K562 (cell line): ENCODE measurements around the gene LRRC25. TPM values are rescaled to one million over a fixed set of nuclear protein-coding genes. Genes with fewer than 3 reads are reported as not detected.
A peak's percentile ranks its signal among the peaks of the same experiment; 100 is the strongest.

Experiments
- BRCA1 ChIP-seq, 2 experiments: fragments of 450-650 bp in 1 of 2; sonication (generic) in 1 of 2; formaldehyde crosslinking in 1 of 2; IDR thresholded peaks; 2 replicates each; pipeline versions ENCODE4 v1.5.0 to v1.6.1; 2017 to 2020; ENCODE audit warnings: mild to moderate bottlenecking in 1 of 2, missing genetic modification reagents in 1 of 2
- CHAMP1 ChIP-seq: fragments of 450-650 bp; IDR thresholded peaks from 2 replicates; pipeline ENCODE4 v1.6.1; 2016; ENCODE audit warnings: mild to moderate bottlenecking
- CHD4 ChIP-seq: fragments of 200-600 bp; sonication (generic); IDR thresholded peaks from 3 replicates; pipeline ENCODE4 v1.6.1; 2012; ENCODE audit warnings: low read depth, mild to moderate bottlenecking, mixed read lengths, low read length, inconsistent platforms; ENCODE audit not compliant: insufficient read depth, insufficient replicate concordance, poor library complexity, severe bottlenecking
- CREB3L1 ChIP-seq: fragments of 450-650 bp; IDR thresholded peaks from 2 replicates; pipeline ENCODE4 v1.6.1; 2014; ENCODE audit warnings: low read depth, mild to moderate bottlenecking, moderate library complexity, borderline replicate concordance
- EGR1 ChIP-seq: fragments of 450-650 bp; conservative IDR thresholded peaks from 2 replicates; pipeline ENCODE4 v1.6.1; 2017; ENCODE audit warnings: mild to moderate bottlenecking
- ESRRA ChIP-seq: fragments of 450-650 bp; IDR thresholded peaks from 2 replicates; pipeline ENCODE4 v1.6.1; 2014; ENCODE audit warnings: low read depth, mild to moderate bottlenecking, moderate library complexity, borderline replicate concordance
- ETV1 ChIP-seq: fragments of 450-650 bp; conservative IDR thresholded peaks from 2 replicates; pipeline ENCODE4 v1.6.1; 2016; ENCODE audit warnings: missing genetic modification characterization, control low read depth, low read depth, missing compliant biosample characterization
- EWSR1 ChIP-seq: fragments of 450-650 bp; IDR thresholded peaks from 2 replicates; pipeline ENCODE4 v1.6.1; 2018; ENCODE audit warnings: borderline replicate concordance, mild to moderate bottlenecking, low read depth, moderate library complexity; ENCODE audit not compliant: partially characterized antibody
- HDAC2 ChIP-seq: fragments of 450-650 bp; IDR thresholded peaks from 2 replicates; pipeline ENCODE4 v1.6.1; 2016; ENCODE audit warnings: mild to moderate bottlenecking
- ILF3 ChIP-seq: fragments of 450-650 bp; IDR thresholded peaks from 2 replicates; pipeline ENCODE4 v1.6.1; 2018; ENCODE audit warnings: antibody characterized with exemption, mild to moderate bottlenecking, moderate library complexity, borderline replicate concordance
- MBD1 ChIP-seq: fragments of 250-450 bp; sonication (Bioruptor Pico); IDR thresholded peaks from 2 replicates; pipeline ENCODE4 v1.8.0; 2022; ENCODE audit warnings: inconsistent platforms
- NKRF ChIP-seq: fragments of 450-650 bp; IDR thresholded peaks from 2 replicates; pipeline ENCODE4 v1.6.1; 2016; ENCODE audit warnings: borderline replicate concordance
- PTRF ChIP-seq: fragments of 450-650 bp; IDR thresholded peaks from 2 replicates; pipeline ENCODE4 v1.6.1; 2016; ENCODE audit warnings: mild to moderate bottlenecking, missing genetic modification characterization, missing compliant biosample characterization
- RCOR1 ChIP-seq, 2 experiments: IDR thresholded peaks; 2 replicates each; pipeline ENCODE4 v1.6.1; 2012; ENCODE audit warnings: low read depth in 2 of 2, low read length in 2 of 2, borderline replicate concordance in 1 of 2, improper control_type of control experiment in 1 of 2
- SRSF1 ChIP-seq: fragments of 200-400 bp; formaldehyde crosslinking; IDR thresholded peaks from 2 replicates; pipeline ENCODE4 v1.6.1; 2017; ENCODE audit warnings: mild to moderate bottlenecking, low read depth, low read length, moderate library complexity
- ZBTB43 ChIP-seq: sonication (generic); formaldehyde crosslinking; IDR thresholded peaks from 2 replicates; pipeline ENCODE4 v1.8.0; 2023; ENCODE audit warnings: mild to moderate bottlenecking, missing genetic modification reagents
- ZNF239 ChIP-seq: fragments of 250-450 bp; sonication (Bioruptor Pico); IDR thresholded peaks from 2 replicates; pipeline ENCODE4 v1.4.0; 2020; ENCODE audit warnings: mild to moderate bottlenecking
- ZNF354B ChIP-seq: fragments of 250-450 bp; sonication (Bioruptor Pico); IDR thresholded peaks from 2 replicates; pipeline ENCODE4 v1.4.0; 2020
- polyA plus RNA-seq, 8 experiments: library from polyadenylated mRNA; depleted of rRNA in 4 of 8; stranded (reverse) in 5 of 8; unstranded in 3 of 8; fragments of >200 nt; fragmentation: Nextera tagmentation in 2 of 8; fragmentation: Illumina TruSeq in 1 of 8; extraction: Ambion mirVana in 2 of 8; extraction: Trizol in 1 of 8; gene quantifications; 2 replicates each; pipeline versions ENCODE4 v1.2.1 to v1.2.3, GENCODE V29; 2011 to 2014; ENCODE audit warnings: inconsistent platforms in 1 of 8, missing spikeins in 1 of 8
- total RNA-seq, 7 experiments: library from RNA; depleted of rRNA in 6 of 7; stranded (reverse); fragments of >200 nt in 6 of 7; fragmentation: Illumina TruSeq in 2 of 7; extraction: Trizol in 2 of 7; gene quantifications; 2 replicates each; pipeline versions ENCODE4 v1.2.1 to v1.2.3, GENCODE V29; 2011 to 2021; ENCODE audit warnings: low replicate concordance in 1 of 7

Gene LRRC25
- total and polyA plus RNA-seq, 9 of the 15 experiments (the other 6 are each of a cell fraction or from before 2014, with no cell fraction given), result 0.07 to 0.36 (median 0.10) TPM; not detected in 3

- TF ChIP-seq MBD1 (CRISPR knock-in tag) (no peak), CHAMP1 (no peak), EWSR1 (no peak), ZNF354B (CRISPR knock-in tag) (no peak), NKRF (no peak), ZNF239 (no peak), ZBTB43 (CRISPR knock-in tag) (no peak), ILF3 (no peak), ETV1 (tag) (0 out of 2 replicates have a peak, but pooled peaks have one; percentile 19), CREB3L1 (no peak), PTRF (no peak), SRSF1 (no peak), RCOR1 (IDR thresholded peaks at IDR 0.05; ENCODE audit: borderline replicate concordance in 1 of 2, low read depth in 2 of 2, low read length in 2 of 2) (no peak), BRCA1 (IDR thresholded peaks at IDR 0.05) (no peak), BRCA1 (CRISPR knock-in tag; IDR thresholded peaks at IDR 0.05) (no peak), EGR1 (peak; percentile 31; the same call in 1 of the 2 replicates), ESRRA (no peak), HDAC2 (no peak), CHD4 (no peak)
Measured at GRCh38 chr19:18433735-18434398, 36.4 kb upstream of the LRRC25 start (continued).
